NOMO-1 treated with dmso at 0.1 percent for 144 hours (cell line): ENCODE measurements around the gene TTBK2.
A peak's percentile ranks its signal among the peaks of the same experiment; 100 is the strongest.
"Not testable (repeated sequence)": the region's sequence is repeated elsewhere in the genome, so short reads cannot be mapped to it uniquely, and the experiment has no call there.

Source experiments
- DNase-seq: peaks from one replicate; lab custom pipeline; 2025; ENCODE audit not compliant: unreplicated experiment; lab: John Stamatoyannopoulos, UW

TTBK2 gene

GRCh38 chr15:42772144-42772543 is 148.4 kb downstream of the TTBK2 start:
- no peak for DNase-seq

- DNase-seq = not testable (repeated sequence)
Observed at GRCh38 chr15:42766109-42766508, 154.5 kb downstream of the TTBK2 start.

GRCh38 chr15:42764154-42764731 is 156.3 kb downstream of the TTBK2 start:
- not testable (repeated sequence) for DNase-seq

GRCh38 chr15:42761813-42762212 is 158.8 kb downstream of the TTBK2 start:
- not testable (repeated sequence) for DNase-seq

- no peak for DNase-seq
Observed at GRCh38 chr15:42760759-42761158, 159.8 kb downstream of the TTBK2 start.

- no peak for DNase-seq
Observed at GRCh38 chr15:42759093-42759492, 161.5 kb downstream of the TTBK2 start.

GRCh38 chr15:42750306-42750705 is 170.3 kb downstream of the TTBK2 start:
- DNase-seq = no peak

- DNase-seq = no peak
Observed at GRCh38 chr15:42749266-42749665, 171.3 kb downstream of the TTBK2 start.

GRCh38 chr15:42744195-42744594 is 176.4 kb downstream of the TTBK2 start:
- no peak for DNase-seq

GRCh38 chr15:42742149-42742548 is 178.4 kb downstream of the TTBK2 start:
- no peak for DNase-seq

- no peak for DNase-seq
Observed at GRCh38 chr15:42741710-42742109, 178.9 kb downstream of the TTBK2 start.

GRCh38 chr15:42737529-42738328 is 182.8 kb downstream of the TTBK2 start:
- peak; percentile 2 for DNase-seq

- DNase-seq = peak; percentile 75
Observed at GRCh38 chr15:42736793-42737528, 183.6 kb downstream of the TTBK2 start, which contains the start of gene CDAN1. CDAN1 (minus strand) TSS chr15:42737128; CDS start chr15:42737102, 26 bp downstream.

- DNase-seq = no peak
Observed at GRCh38 chr15:42736178-42736792, 184.3 kb downstream of the TTBK2 start.

GRCh38 chr15:42735382-42736165 is 185.0 kb downstream of the TTBK2 start:
- no peak for DNase-seq

- DNase-seq = no peak
Observed at GRCh38 chr15:42734076-42734672, 186.4 kb downstream of the TTBK2 start.

GRCh38 chr15:42733027-42733426 is 187.6 kb downstream of the TTBK2 start:
- DNase-seq = no peak

GRCh38 chr15:42732095-42732827 is 188.3 kb downstream of the TTBK2 start:
- no peak for DNase-seq

- no peak for DNase-seq
Observed at GRCh38 chr15:42731461-42731860, 189.1 kb downstream of the TTBK2 start.
